Frontal cortex (tissue), 4 donors: Measurements from ENCODE around the gene KCNN2. TPM values are rescaled to one million over a fixed set of nuclear protein-coding genes. Genes with fewer than 3 reads are reported as not detected.
"Not testable (repeated sequence)": the region's sequence is repeated elsewhere in the genome, so short reads cannot be mapped to it uniquely, and the experiment has no call there.

Experiments
- DNase-seq, 2 donors: peaks; one replicate each; pipeline ENCODE4 v3.0.0; 2012; ENCODE audit warnings: low spot score in 2 of 2
- FAIRE-seq: peaks from 2 replicates; lab custom pipeline; 2012; peaks lifted over from hg19 to GRCh38; lab: Jason Lieb, UNC
- total RNA-seq: library from RNA; depleted of rRNA; stranded (reverse); fragments of >200 nt; gene quantifications from one replicate; pipeline ENCODE4 v1.2.3, GENCODE V29; 2014
- donor health status: control.
- donor health status: control.
- donor health status: control.

Gene KCNN2
- total RNA-seq, 1 donor from 2014 or later = 29.8 TPM

- FAIRE-seq = no peak
- DNase-seq = no peak
Measured at GRCh38 chr5:114417519-114417918, 55.6 kb downstream of the KCNN2 start.

- DNase-seq (no peak), FAIRE-seq (no peak)
Measured at GRCh38 chr5:114418176-114419066, 56.6 kb downstream of the KCNN2 start.

- DNase-seq (no peak), FAIRE-seq (no peak)
Measured at GRCh38 chr5:114419067-114419388, 57.2 kb downstream of the KCNN2 start.

GRCh38 chr5:114419959-114420358 is 58.1 kb downstream of the KCNN2 start:
- FAIRE-seq = no peak
- no peak for DNase-seq

- no peak for DNase-seq
- FAIRE-seq = no peak
Measured at GRCh38 chr5:114427204-114427603, 65.3 kb downstream of the KCNN2 start.

- FAIRE-seq = no peak
- DNase-seq = no peak
Measured at GRCh38 chr5:114430532-114430931, 68.7 kb downstream of the KCNN2 start.

- not testable (repeated sequence) for FAIRE-seq, DNase-seq
Measured at GRCh38 chr5:114432684-114433083, 70.8 kb downstream of the KCNN2 start.

- FAIRE-seq (no peak), DNase-seq (no peak)
Measured at GRCh38 chr5:114434396-114435219, 72.7 kb downstream of the KCNN2 start.

- no peak for DNase-seq
Measured at GRCh38 chr5:114435220-114435481, 73.3 kb downstream of the KCNN2 start.

GRCh38 chr5:114435885-114436299 is 74.0 kb downstream of the KCNN2 start:
- no peak for FAIRE-seq
- DNase-seq = no peak

More at GRCh38 chr5:114435220-114435481, 73.3 kb downstream of the KCNN2 start:
- FAIRE-seq = no peak

- FAIRE-seq (no peak), DNase-seq (no peak)
Measured at GRCh38 chr5:114437936-114438335, 76.1 kb downstream of the KCNN2 start.

- DNase-seq (no peak), FAIRE-seq (no peak)
Measured at GRCh38 chr5:114438471-114438870, 76.6 kb downstream of the KCNN2 start.

- no peak for DNase-seq
- FAIRE-seq = no peak
Measured at GRCh38 chr5:114447084-114447773, 85.4 kb downstream of the KCNN2 start.

- FAIRE-seq (no peak), DNase-seq (no peak)
Measured at GRCh38 chr5:114448481-114448880, 86.6 kb downstream of the KCNN2 start.

GRCh38 chr5:114449860-114450421 is 88.1 kb downstream of the KCNN2 start:
- DNase-seq (peak in 1 of 2 donors; percentile 58), FAIRE-seq (no peak)

- no peak for DNase-seq
- FAIRE-seq = no peak
Measured at GRCh38 chr5:114450437-114450836, 88.6 kb downstream of the KCNN2 start.

GRCh38 chr5:114458726-114459125 is 96.9 kb downstream of the KCNN2 start:
- no peak for DNase-seq
- FAIRE-seq = no peak

GRCh38 chr5:114467171-114467570 is 105.3 kb downstream of the KCNN2 start:
- FAIRE-seq = no peak
- DNase-seq = no peak

- no peak for FAIRE-seq
- DNase-seq = no peak
Measured at GRCh38 chr5:114467729-114468128, 105.9 kb downstream of the KCNN2 start.

- DNase-seq = no peak
- FAIRE-seq = no peak
Measured at GRCh38 chr5:114469372-114469771, 107.5 kb downstream of the KCNN2 start.
